CD4-positive, alpha-beta T cell (primary cell): ENCODE data around the gene ACKR2. TPM values are rescaled to one million over a fixed set of nuclear protein-coding genes. Genes with fewer than 3 reads are reported as not detected.

Experiments
- ATAC-seq: fragments of 200-7000 bp; cut with Tn5 transposase; one replicate; pipeline ENCODE4 v1.10.0; 2022; ENCODE audit warnings: mild to moderate bottlenecking; ENCODE audit not compliant: poor library complexity
- CTCF ChIA-PET: fragments of 350-600 bp; sonication (Branson Sonifier 250); formaldehyde crosslinking; loops from one replicate; lab custom pipeline; 2021; ENCODE audit warnings: antibody characterized with exemption, inconsistent platforms; lab: Charles Lee
- POLR2A ChIA-PET: fragments of 350-600 bp; sonication (Branson Sonifier 250); formaldehyde crosslinking; loops from one replicate; lab custom pipeline; 2021; ENCODE audit warnings: antibody characterized with exemption, inconsistent platforms; lab: Charles Lee
- DNase-seq, 14 experiments: peaks; one replicate each; pipeline ENCODE4 v3.0.0-alpha.2; 2013 to 2020; ENCODE audit warnings: mixed read lengths in 2 of 14
- H3K27ac ChIP-seq, 2 donors: one replicate each; pipeline versions ENCODE4 v1.5.1 to v1.7.0; 2013; ENCODE audit warnings: low read length in 2 of 2, low read depth in 1 of 2, mild to moderate bottlenecking in 1 of 2
- H3K27me3 ChIP-seq, 2 experiments: 1 replicate in 1 of 2; 2 replicates in 1 of 2; pipeline versions ENCODE4 v1.6.1 to v1.7.0; 2013; ENCODE audit warnings: low read length in 2 of 2, control low read depth in 1 of 2, mild to moderate bottlenecking in 1 of 2, moderate library complexity in 1 of 2; ENCODE audit not compliant: insufficient read depth in 2 of 2, control insufficient read depth in 1 of 2
- H3K36me3 ChIP-seq: one replicate; pipeline ENCODE4 v1.6.1; 2013; ENCODE audit warnings: low read length, control low read depth; ENCODE audit not compliant: insufficient read depth
- H3K4me1 ChIP-seq: one replicate; pipeline ENCODE4 v1.6.1; 2013; ENCODE audit warnings: low read length, control low read depth; ENCODE audit not compliant: insufficient read depth
- H3K4me3 ChIP-seq: one replicate; pipeline ENCODE4 v1.5.1; 2013; ENCODE audit warnings: mild to moderate bottlenecking, low read length, moderate library complexity
- H3K9me3 ChIP-seq, 2 experiments: 1 replicate in 1 of 2; 2 replicates in 1 of 2; pipeline versions ENCODE4 v1.6.1 to v1.7.0; 2013; ENCODE audit warnings: low read length in 2 of 2, mild to moderate bottlenecking in 2 of 2, control low read depth in 1 of 2, moderate library complexity in 1 of 2; ENCODE audit not compliant: control insufficient read depth in 1 of 2, insufficient read depth in 1 of 2
- H3K27ac Mint-ChIP-seq: one replicate; pipeline ENCODE4 v1.8.0; 2020; ENCODE audit warnings: mixed read lengths
- H3K27me3 Mint-ChIP-seq: one replicate; pipeline ENCODE4 v1.8.0; 2021; ENCODE audit warnings: mixed read lengths
- H3K36me3 Mint-ChIP-seq: one replicate; pipeline ENCODE4 v1.8.0; 2021; ENCODE audit warnings: low read depth, mixed read lengths
- H3K4me1 Mint-ChIP-seq: one replicate; pipeline ENCODE4 v1.8.0; 2021; ENCODE audit warnings: low read depth, mixed read lengths
- H3K4me3 Mint-ChIP-seq: one replicate; pipeline ENCODE4 v1.8.0; 2020; ENCODE audit warnings: mild to moderate bottlenecking, mixed read lengths
- H3K9me3 Mint-ChIP-seq: one replicate; pipeline ENCODE4 v1.8.0; 2020; ENCODE audit warnings: mixed read lengths
- CTCF ChIP-seq: fragments of 200-600 bp; IDR thresholded peaks from one replicate; pipeline ENCODE4 v1.8.0; 2022; ENCODE audit warnings: antibody characterized with exemption, mild to moderate bottlenecking
- intact Hi-C, 2 experiments: fragments of 100-400 bp; cut with DNase I in 1 of 2; cut with micrococcal nuclease in 1 of 2; formaldehyde crosslinking; loops; one replicate each; pipeline versions ENCODE4 v1.15.1 to v1.9.0; 2023 to 2025; cut with DNase I, micrococcal nuclease
- total RNA-seq, 174 experiments: library from RNA in 2 of 174; stranded (reverse) in 2 of 174; gene quantifications; one replicate each; pipeline ENCODE4 v1.2.3 and lab custom pipeline; 2021 to 2026

Gene ACKR2
- total RNA-seq, 2 experiments from 2014 or later = 0.42 TPM; not detected in 1

DNA sequence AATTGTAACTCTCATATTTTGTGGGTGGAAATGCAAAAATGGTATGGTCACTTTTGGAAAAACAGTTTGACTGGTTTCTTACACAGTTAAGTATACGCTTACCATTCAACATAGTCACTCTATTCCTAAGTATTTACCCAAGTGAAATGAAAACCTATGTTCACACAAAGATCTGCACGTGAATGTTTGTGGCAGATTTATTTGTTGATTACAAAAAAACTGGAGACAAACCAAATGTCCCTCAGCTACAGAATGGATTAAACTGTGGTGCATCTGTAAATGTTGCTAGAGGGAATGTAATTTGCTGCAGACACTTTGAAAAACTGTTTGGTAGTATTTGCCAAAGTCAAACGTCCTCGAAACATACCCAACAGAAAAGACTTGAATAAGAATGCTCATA is 29.3 kb downstream of the ACKR2 start:
- no peak for ATAC-seq
- H3K4me1 Mint-ChIP-seq = no peaks in the 10 kb centered on the region
- no peak for DNase-seq
- no peaks in the 10 kb centered on the region for H3K4me1 ChIP-seq
- H3K27me3 Mint-ChIP-seq = peaks cover 5% of the 10 kb centered on the region
- H3K27ac ChIP-seq = no peak overlapping the region
- H3K27me3 ChIP-seq = no peaks in the 10 kb centered on the region
- no peak overlapping the region for H3K4me3 Mint-ChIP-seq
- H3K36me3 ChIP-seq = no peaks in the 10 kb centered on the region
- CTCF ChIA-PET = no interaction called here
- H3K9me3 ChIP-seq = no peaks in the 10 kb centered on the region
- POLR2A ChIA-PET = interaction anchor here (0.5 kb wide), 1 partner anchor 43 kb away, joined by 3 read pairs; no protein-coding TSS in a partner anchor
- H3K36me3 Mint-ChIP-seq = no peaks in the 10 kb centered on the region
- no peak overlapping the region for H3K4me3 ChIP-seq
- intact Hi-C loops = loop anchor here in 1 of 2 experiments (2.0 kb wide), 1 partner anchor 58 kb away; no protein-coding TSS in a partner anchor
- no peaks in the 10 kb centered on the region for H3K9me3 Mint-ChIP-seq
- no peak for TF ChIP-seq CTCF
- no peak overlapping the region for H3K27ac Mint-ChIP-seq

DNA sequence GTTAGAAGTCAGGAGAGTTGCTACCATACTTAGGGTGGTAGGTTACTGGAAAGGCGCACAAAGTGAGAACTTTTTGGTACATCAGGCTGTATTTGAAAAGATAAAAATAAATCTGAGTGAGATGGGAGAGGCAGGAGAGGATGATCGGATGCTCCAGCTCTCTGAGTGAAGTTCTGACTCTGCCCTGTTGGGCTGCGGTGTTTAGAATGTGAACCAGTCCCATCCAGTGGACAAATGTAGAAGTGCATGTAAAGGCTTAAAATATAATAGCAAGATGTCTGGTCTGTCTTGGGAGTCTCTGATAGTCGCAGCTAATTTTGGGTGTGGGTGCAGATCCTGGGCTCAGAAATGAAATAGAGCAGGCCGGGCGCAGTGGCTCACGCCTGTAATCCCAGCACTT is 30.4 kb downstream of the ACKR2 start:
- POLR2A ChIA-PET = no interaction called here

GRCh38 chr3:42841332-42841731 is 32.1 kb downstream of the ACKR2 start:
- no peaks in the 10 kb centered on the region for H3K4me1 ChIP-seq
- Mint-ChIP-seq H3K9me3 (no peaks in the 10 kb centered on the region), H3K36me3 (no peaks in the 10 kb centered on the region), H3K4me1 (no peaks in the 10 kb centered on the region), H3K4me3 (no peak overlapping the region), H3K27ac (no peak overlapping the region), H3K27me3 (peaks cover 5% of the 10 kb centered on the region)
- DNase-seq (no peak), ATAC-seq (no peak)
- H3K27ac ChIP-seq = no peak overlapping the region
- no peak for TF ChIP-seq CTCF
- intact Hi-C loops = no loop called here
- no peaks in the 10 kb centered on the region for H3K27me3 ChIP-seq
- H3K9me3 ChIP-seq = no peaks in the 10 kb centered on the region
- CTCF ChIA-PET = interaction anchor here (0.7 kb wide), 1 partner anchor 14 kb away, joined by 3 read pairs; no protein-coding TSS in a partner anchor
- no peaks in the 10 kb centered on the region for H3K36me3 ChIP-seq
- POLR2A ChIA-PET = no interaction called here
- no peak overlapping the region for H3K4me3 ChIP-seq

More for the DNA sequence above, 30.4 kb downstream of the ACKR2 start:
- Mint-ChIP-seq H3K9me3 (no peaks in the 10 kb centered on the region), H3K36me3 (no peaks in the 10 kb centered on the region), H3K27me3 (peaks cover 5% of the 10 kb centered on the region), H3K27ac (no peak overlapping the region), H3K4me1 (no peaks in the 10 kb centered on the region), H3K4me3 (no peak overlapping the region)
- Histone ChIP-seq H3K27ac (no peak overlapping the region), H3K4me3 (no peak overlapping the region), H3K9me3 (no peaks in the 10 kb centered on the region), H3K36me3 (no peaks in the 10 kb centered on the region), H3K27me3 (no peaks in the 10 kb centered on the region), H3K4me1 (no peaks in the 10 kb centered on the region)
- CTCF ChIA-PET = interaction anchor here (0.8 to 1.4 kb wide), 5 partner anchors 8 to 58 kb away, joined by 3 to 6 read pairs (median 3); no protein-coding TSS in a partner anchor
- peak; percentile 63 for TF ChIP-seq CTCF
- peak; percentile 100 for ATAC-seq
- intact Hi-C loops = loop anchor here (1.0 to 2.0 kb wide), 2 partner anchors 59 kb away; no protein-coding TSS in a partner anchor
- DNase-seq = peak in 11 of 14 experiments; percentile 1 to 71 (median 12)
